Testis (tissue), 2 donors: ENCODE results near the gene C9orf50.

Experiments
- CTCF ChIP-seq, 3 experiments: fragments of 450-650 bp in 2 of 3; fragments of 200-600 bp in 1 of 3; sonication (generic) in 1 of 3; IDR thresholded peaks; one replicate each; pipeline ENCODE4 v1.5.1; 2016 to 2019; ENCODE audit warnings: antibody characterized with exemption in 3 of 3, mild to moderate bottlenecking in 2 of 3, moderate library complexity in 1 of 3
- POLR2A ChIP-seq: fragments of 450-650 bp; IDR thresholded peaks from one replicate; pipeline ENCODE4 v1.6.1; 2017; ENCODE audit warnings: antibody characterized with exemption, mild to moderate bottlenecking, moderate library complexity

GRCh38 chr9:129629251-129629820 lies 8.4 kb upstream of the C9orf50 start:
- TF ChIP-seq CTCF (IDR thresholded peaks at IDR 0.05) (no peak), POLR2A (no peak)
